HG02885 (cell line): ENCODE measurements around the gene GXYLT2.

Experiments
- ATAC-seq: cut with Tn5 transposase; IDR thresholded peaks from one replicate; pipeline ENCODE4 v1.9.1; 2021; ENCODE audit warnings: mild to moderate bottlenecking; ENCODE audit not compliant: unreplicated experiment, poor library complexity

GXYLT2 gene

DNA sequence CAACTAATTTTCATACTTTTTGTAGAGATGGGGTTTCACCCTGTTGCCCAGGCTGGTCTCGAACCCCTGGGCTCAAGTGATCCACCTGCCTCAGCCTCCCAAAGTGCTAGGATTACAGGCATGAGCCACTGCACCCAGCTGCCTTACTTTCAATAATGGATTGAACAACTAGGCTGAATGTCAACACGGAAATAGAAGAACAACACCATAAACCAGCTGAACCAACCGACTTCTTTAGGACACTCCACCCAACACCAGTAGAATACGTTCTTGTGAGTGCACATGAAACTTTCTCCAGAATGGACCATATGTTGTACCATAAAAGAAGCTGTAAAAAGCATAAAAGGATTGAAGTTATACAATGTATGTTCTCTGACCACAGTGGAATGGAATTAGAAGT lies 42.9 kb downstream of the GXYLT2 start:
- ATAC-seq: no peak

DNA sequence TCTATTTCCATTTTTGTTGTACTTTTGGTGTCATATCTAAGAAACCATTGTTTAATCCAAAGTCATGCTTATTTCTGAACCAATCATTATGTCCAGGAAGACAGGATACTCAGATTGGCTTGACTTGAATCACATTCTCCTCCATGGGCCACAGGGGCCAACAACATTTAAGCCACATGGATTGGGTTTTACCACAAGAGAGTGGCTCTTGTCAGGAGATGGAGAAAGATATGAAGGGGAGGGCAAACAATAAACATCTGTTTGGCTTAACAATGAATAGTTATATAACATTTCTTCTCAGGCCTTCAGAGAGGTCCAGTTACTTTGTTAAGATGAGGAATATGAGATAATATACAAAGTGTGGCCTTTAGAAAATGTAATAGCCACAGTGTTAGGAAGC lies 44.6 kb downstream of the GXYLT2 start:
- no peak for ATAC-seq

GRCh38 chr3:72938471-72939265 lies 50.8 kb downstream of the GXYLT2 start:
- ATAC-seq: peak; percentile 80

GRCh38 chr3:72941245-72941644 lies 53.4 kb downstream of the GXYLT2 start:
- no peak for ATAC-seq

DNA sequence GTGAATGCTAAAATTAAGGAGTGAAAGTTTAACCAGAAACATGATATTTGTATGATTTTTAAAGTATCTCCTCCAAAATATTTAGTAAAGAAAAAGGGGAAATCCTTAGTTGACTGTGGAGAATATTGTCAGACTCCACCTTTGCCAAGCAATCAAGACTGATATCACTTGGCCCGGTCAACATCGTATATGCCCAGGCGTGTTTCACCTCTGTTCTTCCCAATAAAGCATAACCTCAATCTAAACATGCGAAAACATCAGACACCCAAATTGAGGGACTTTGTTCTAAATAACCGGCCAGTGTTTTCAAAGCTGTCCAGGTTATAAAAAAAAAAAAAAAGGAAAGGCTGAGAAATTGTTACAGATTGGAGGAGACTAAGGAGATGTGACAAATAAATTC lies 54.6 kb downstream of the GXYLT2 start:
- ATAC-seq: no peak

GRCh38 chr3:72944696-72945095 lies 56.9 kb downstream of the GXYLT2 start:
- no peak for ATAC-seq

GRCh38 chr3:72947715-72948490 lies 60.1 kb downstream of the GXYLT2 start:
- ATAC-seq: no peak

- ATAC-seq: no peak
These were observed 61.2 kb downstream of the GXYLT2 start for GRCh38 chr3:72949016-72949415.

- peak; percentile 56 for ATAC-seq
These were observed 62.5 kb downstream of the GXYLT2 start for GRCh38 chr3:72950372-72950771.

GRCh38 chr3:72950801-72951200 lies 63.0 kb downstream of the GXYLT2 start:
- ATAC-seq: peak; percentile 10

DNA sequence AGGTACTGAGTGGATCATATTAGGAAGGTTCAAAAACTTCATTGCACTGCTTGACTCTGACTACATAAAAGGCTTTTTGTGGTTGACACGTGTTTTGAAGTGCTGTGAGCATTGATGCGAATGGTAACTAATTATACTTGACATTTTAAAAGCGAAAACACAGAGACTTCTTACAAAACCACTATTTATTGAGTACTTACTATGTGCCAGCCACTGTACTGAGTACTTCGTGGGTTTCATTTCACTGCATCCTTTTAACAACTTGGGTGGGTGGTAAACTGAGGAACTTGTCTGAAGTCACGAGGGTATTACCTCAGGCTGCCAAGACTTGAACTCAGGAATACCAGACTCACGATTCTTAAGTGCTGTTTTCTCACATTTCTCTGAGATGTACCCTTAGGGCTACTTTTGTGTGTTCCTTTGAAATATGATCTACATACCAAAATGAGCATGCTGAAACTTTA lies 63.4 kb downstream of the GXYLT2 start:
- peak; percentile 72 for ATAC-seq

GRCh38 chr3:72953325-72953956 lies 65.6 kb downstream of the GXYLT2 start:
- no peak for ATAC-seq

GRCh38 chr3:72957297-72957696 lies 69.5 kb downstream of the GXYLT2 start:
- ATAC-seq: no peak

- ATAC-seq: no peak
These were observed 71.5 kb downstream of the GXYLT2 start for GRCh38 chr3:72959336-72959735.

- no peak for ATAC-seq
These were observed 73.1 kb downstream of the GXYLT2 start for GRCh38 chr3:72960812-72961518.

GRCh38 chr3:72961752-72962151 lies 73.9 kb downstream of the GXYLT2 start:
- ATAC-seq: no peak

DNA sequence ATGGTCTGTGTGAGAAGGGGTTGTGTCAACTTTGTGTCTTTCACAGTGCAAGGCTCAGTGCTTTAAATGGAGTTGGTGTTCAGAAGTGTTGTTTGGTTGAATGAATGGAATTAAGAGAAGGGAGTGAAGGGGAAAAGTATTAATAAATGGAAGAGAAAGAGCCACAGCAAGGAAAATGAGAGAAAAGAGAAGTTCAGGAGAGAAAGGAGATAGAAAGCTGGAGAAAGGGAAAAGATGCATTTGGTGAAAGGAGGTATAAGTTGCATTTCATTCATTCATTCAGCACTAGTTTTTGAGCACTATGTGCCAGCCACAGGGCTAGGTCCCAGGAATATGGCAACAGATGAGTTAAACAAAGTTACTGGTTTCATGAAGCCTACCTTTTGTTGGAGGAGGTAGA lies 74.5 kb downstream of the GXYLT2 start:
- ATAC-seq: no peak

GRCh38 chr3:72964633-72965032 lies 76.8 kb downstream of the GXYLT2 start:
- ATAC-seq: no peak

- no peak for ATAC-seq
These were observed 80.4 kb downstream of the GXYLT2 start for GRCh38 chr3:72968266-72968664.

DNA sequence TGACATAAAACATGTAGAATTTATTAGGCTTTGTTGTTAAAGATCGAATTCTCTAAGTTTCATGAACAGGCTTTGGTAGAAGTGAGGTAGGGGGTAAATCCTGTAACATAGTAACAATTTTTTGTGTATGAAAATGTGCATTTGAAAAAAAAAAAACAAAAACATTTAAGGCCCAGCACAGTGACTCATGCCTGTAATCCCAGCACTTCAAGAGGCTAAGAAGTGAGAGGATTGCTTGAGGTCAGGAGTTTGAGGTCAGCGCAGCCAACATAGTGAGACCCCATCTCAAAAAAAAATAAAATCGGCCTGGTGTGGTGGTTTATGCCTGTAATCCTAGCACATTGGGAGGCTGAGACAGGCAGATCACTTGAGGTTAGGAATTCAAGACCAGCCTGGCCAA lies 81.9 kb downstream of the GXYLT2 start:
- no peak for ATAC-seq
